PC-3 (cell line): ENCODE measurements around the gene EIPR1.

Experiments used
- CTCF ChIP-seq: fragments of 300-600 bp; sonication (generic); conservative IDR thresholded peaks from 2 replicates; pipeline ENCODE4 v1.5.1; 2017; ENCODE audit warnings: antibody characterized with exemption, low read depth, mild to moderate bottlenecking, low read length
- EZH2 ChIP-seq: fragments of 300-600 bp; sonication (generic); IDR thresholded peaks from one replicate; pipeline ENCODE4 v1.6.1; 2017; ENCODE audit warnings: antibody characterized with exemption, mild to moderate bottlenecking, low read length; ENCODE audit not compliant: unreplicated experiment

- TF ChIP-seq CTCF (no peak), EZH2 (no peak)
Measured at GRCh38 chr2:3396920-3397559, 19.4 kb upstream of the EIPR1 start.
